Stimulated activated naive CD8-positive, alpha-beta T cell treated with anti-CD3 and anti-CD28 coated beads, Interleukin-15, Interleukin-2, amounts not matched to agents 100 ng/mL and 50 ng/mL, for 24 hours (primary cell): ENCODE data around the gene FCRLA.

Experiments
- H3K27ac Mint-ChIP-seq: one replicate; pipeline ENCODE4 v1.8.0; 2021; ENCODE audit warnings: mild to moderate bottlenecking, mixed read lengths
- H3K27me3 Mint-ChIP-seq: one replicate; pipeline ENCODE4 v1.8.0; 2021; ENCODE audit warnings: mixed read lengths
- H3K36me3 Mint-ChIP-seq: one replicate; pipeline ENCODE4 v1.8.0; 2021; ENCODE audit warnings: low read depth, mixed read lengths
- H3K4me1 Mint-ChIP-seq: one replicate; pipeline ENCODE4 v1.8.0; 2021; ENCODE audit warnings: low read depth, mixed read lengths
- H3K4me3 Mint-ChIP-seq: one replicate; pipeline ENCODE4 v1.8.0; 2021; ENCODE audit warnings: mild to moderate bottlenecking, mixed read lengths
- H3K9me3 Mint-ChIP-seq: one replicate; pipeline ENCODE4 v1.8.0; 2021; ENCODE audit warnings: mixed read lengths

Gene FCRLA

DNA sequence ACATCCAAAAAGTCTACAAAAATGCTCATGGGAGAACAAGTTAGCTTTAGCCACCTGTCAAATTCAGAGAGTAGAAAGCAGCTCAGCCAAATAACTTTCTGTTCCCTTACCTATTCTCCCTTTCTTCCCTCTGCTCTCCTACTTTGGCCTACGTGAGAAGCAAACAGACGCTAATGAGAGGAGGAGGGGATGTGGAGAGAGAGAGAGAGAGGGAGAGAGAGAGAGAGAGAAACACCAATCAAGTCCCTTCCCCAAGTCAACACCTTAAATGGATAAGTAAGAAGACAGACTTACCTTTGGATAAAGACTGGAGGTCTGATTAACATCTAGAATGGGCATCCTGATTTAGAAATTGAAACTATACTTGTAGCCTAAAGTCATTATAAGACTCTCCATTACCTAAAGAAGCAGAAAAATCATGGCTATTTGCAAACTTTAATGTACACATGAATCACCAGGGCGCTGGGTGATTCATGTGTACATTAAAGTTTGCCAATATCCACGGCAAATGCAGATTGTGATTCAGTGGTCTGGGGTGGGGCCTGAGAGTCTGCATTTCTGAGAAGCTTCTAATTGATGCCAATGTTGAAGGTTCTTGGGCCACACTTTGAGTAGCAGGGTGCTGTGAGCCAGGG, 29.4 kb downstream of the FCRLA start:
- Mint-ChIP-seq H3K4me1 (peaks cover 57% of the 10 kb centered on the region), H3K9me3 (no peaks in the 10 kb centered on the region), H3K27ac (peak overlapping the region; percentile 69), H3K36me3 (no peaks in the 10 kb centered on the region), H3K27me3 (peaks cover 6% of the 10 kb centered on the region), H3K4me3 (no peak overlapping the region)

DNA sequence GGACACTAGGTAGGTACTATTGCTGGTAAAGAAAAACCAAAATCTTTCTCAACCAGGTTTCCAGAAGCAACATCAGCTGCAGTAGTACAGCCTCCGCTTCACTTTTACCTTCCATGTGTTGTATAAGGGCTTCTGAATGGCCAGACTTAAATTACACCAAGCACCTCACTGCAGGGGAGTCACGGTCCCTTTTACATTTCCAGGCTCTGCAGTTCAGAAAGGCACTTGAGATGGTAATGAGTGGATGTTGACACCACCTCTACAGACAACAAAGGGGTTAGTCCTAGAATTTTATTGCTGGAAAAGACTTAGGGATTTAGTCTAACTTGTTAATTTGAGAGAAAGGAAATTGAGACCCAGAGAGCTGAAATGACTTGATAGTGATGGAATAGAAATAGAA, 30.6 kb downstream of the FCRLA start:
- H3K36me3 Mint-ChIP-seq, result no peaks in the 10 kb centered on the region
- H3K27me3 Mint-ChIP-seq, result peaks cover 1% of the 10 kb centered on the region
- H3K27ac Mint-ChIP-seq, result no peak overlapping the region
- no peaks in the 10 kb centered on the region for H3K9me3 Mint-ChIP-seq
- H3K4me3 Mint-ChIP-seq, result no peak overlapping the region
- H3K4me1 Mint-ChIP-seq, result peaks cover 54% of the 10 kb centered on the region

DNA sequence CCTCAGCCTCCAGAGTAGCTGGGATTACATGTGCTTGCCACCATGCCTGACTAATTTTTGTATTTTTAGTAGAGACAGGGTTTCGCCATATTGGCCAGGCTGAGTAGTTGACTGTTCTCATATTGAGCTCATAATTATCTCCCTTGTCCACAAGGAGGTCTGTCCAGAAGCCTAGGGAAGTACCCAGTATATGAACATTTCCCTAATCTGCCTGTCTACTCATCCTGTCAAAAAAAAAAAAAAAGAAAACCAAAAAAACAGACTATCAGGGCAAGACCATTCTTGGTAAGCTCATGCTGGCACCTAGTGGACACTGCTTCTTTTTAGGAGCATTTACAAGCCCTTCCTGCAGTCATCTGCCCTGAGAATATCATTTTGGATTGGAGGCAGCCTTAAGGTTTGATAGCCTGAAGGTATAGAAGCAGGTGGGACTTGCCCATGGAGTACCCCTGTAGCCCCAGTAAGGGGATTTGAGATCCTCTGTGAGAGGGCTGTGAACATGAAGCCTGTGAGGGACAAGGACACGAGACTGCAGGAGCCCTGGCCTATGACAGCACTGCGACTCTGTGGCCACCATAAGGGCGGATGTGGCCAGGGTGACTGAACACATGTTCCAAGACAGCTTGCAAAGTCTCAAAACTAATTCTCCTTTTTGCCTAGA, 31.7 kb downstream of the FCRLA start:
- Mint-ChIP-seq H3K27ac (peak overlapping the region; percentile 77), H3K4me3 (no peak overlapping the region), H3K9me3 (no peaks in the 10 kb centered on the region), H3K27me3 (no peaks in the 10 kb centered on the region), H3K4me1 (peaks cover 64% of the 10 kb centered on the region), H3K36me3 (no peaks in the 10 kb centered on the region)

DNA sequence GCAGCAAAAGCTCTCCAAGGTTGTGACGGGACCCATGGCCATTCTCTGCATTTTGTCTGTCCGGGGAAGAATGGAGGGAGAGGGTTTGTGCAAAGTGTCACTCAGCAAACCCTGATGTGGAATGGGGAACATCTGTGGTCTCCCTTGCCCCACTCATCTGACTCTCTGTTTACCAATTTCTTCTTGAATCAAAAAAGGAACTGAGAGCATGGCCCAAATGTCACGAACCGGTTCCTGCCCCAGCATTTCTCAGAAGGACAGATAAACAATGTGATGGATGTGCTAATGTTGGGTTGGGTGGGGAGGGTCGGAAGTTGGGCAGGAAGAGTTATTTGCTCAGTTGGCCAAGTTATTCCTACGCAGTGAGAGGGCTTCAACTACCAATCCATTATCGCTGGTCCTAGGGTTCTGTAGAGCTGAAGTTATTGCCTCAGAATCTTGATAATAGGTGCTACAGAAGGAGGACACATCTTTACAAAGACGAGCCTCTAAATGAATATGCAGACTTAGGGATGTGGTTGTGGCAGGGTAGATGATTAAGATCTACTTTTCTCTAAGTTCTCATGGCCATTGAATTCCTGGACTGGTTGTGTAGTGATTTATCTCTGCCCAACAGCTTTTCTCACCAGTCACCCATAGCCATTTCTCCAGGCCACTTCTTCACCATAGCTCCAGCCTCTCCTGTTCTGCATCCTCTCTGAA, 33.0 kb downstream of the FCRLA start:
- peaks cover 76% of the 10 kb centered on the region for H3K4me1 Mint-ChIP-seq
- H3K27me3 Mint-ChIP-seq, result no peaks in the 10 kb centered on the region
- H3K4me3 Mint-ChIP-seq, result no peak overlapping the region
- no peaks in the 10 kb centered on the region for H3K36me3 Mint-ChIP-seq
- H3K9me3 Mint-ChIP-seq, result no peaks in the 10 kb centered on the region
- H3K27ac Mint-ChIP-seq, result peak overlapping the region; percentile 77

DNA sequence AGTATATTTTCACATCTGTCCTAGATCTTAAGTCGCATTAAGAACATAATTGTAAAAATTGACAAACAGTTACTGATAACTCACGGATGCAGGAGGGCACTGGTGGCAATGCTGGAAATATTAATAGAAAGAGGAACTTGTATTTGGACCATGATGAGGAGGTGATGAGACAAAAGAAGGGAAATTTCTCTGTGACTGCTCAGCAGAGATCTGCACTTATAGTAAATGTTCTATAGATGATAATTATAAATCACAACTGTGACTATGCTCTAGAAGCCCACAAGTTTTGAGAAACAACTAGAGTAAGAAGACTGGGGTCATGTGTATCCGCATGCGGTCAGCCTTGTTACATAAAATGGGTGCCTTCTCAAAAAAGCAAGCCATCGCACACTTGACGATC, 33.9 kb downstream of the FCRLA start:
- Mint-ChIP-seq H3K9me3 (no peaks in the 10 kb centered on the region), H3K27me3 (peaks cover 5% of the 10 kb centered on the region), H3K27ac (no peak overlapping the region), H3K4me3 (no peak overlapping the region), H3K36me3 (no peaks in the 10 kb centered on the region), H3K4me1 (peaks cover 76% of the 10 kb centered on the region)

DNA sequence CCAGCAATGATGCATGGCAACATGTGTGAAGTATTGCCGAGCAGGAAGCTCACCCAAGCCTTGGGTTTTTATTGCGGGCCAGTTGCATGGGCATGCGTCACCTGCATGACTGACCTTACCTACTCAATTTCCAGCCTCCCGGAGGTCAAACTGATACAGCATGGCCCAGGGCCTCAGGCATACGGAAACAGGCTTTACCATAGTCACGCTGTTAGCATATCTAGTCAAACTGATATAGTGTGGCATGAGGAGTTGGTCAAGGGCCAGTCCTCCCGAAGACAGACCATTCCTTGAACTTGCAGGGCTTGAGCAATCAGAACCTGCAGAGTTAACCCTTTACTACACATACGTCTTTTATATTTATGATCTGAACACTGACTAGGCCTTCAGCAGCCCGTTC, 36.2 kb downstream of the FCRLA start:
- Mint-ChIP-seq H3K4me3 (no peak overlapping the region), H3K9me3 (no peaks in the 10 kb centered on the region), H3K4me1 (peaks cover 68% of the 10 kb centered on the region), H3K36me3 (no peaks in the 10 kb centered on the region), H3K27ac (no peak overlapping the region), H3K27me3 (peaks cover 9% of the 10 kb centered on the region)

DNA sequence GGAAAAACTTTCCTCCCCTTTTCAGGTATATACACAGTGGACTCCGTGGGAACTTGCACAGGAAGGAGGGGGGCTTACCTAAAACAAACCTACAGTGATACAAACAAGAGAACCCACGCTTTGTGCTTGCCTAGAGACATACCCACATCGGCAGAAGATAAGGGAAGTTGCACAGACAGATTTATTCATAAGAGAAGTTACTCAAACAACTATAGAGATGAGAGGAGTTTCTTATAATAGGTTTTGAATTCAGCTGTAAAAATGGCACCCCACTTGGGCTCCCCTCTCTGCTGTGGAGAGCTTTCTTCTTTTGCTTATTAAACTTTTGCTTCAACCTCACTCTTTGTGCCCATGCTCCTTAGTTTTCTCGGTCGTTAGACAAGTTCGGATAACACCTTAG, 40.8 kb downstream of the FCRLA start:
- Mint-ChIP-seq H3K4me3 (no peak overlapping the region), H3K4me1 (peaks cover 66% of the 10 kb centered on the region)

DNA sequence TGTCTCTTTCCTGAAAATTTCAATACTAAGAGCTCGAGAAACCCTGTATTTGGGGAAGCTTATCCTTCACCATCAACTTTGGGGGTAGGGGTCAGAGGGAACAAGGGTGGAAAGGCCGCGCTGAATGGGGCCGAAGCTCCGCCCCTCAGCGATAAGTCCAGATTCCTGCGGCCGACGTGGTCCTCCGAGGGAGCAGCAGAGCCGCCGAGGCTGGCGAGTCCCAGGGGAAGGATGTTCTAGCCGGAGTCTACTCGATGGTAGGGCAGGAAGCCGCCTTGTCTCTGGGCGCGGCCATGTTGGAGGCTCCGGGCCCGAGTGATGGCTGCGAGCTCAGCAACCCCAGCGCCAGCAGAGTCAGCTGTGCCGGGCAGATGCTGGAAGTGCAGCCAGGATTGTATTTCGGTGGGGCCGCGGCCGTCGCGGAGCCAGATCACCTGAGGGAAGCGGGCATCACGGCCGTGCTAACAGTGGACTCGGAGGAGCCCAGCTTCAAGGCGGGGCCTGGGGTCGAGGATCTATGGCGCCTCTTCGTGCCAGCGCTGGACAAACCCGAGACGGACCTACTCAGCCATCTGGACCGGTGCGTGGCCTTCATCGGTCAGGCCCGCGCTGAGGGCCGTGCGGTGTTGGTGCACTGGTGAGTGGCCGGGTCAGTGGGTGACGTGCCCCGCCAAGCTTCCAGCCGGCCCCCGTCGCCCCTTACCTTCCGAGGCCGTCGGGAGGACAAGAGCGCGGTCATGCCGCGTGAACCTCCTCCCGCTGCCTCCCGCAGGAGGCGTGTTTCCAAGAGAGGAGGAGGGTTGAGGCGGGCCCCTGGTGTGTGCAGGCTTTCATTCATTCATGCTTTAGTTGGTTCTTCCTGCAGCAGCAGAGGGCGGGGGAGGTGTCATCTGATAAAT, 42.7 kb downstream of the FCRLA start, which contains the start of gene DUSP12:
Gene DUSP12 (plus strand): TSS at position 278 of the 899 bp plus-strand sequence. CDS start 16 bp downstream, at position 294.
- peak within 1 kb of the TSS; percentile 99 for H3K27ac Mint-ChIP-seq
- H3K9me3 Mint-ChIP-seq, result peaks cover 3% of the 10 kb centered on the region
- peaks cover 9% of the 10 kb centered on the region for H3K27me3 Mint-ChIP-seq
- peaks cover 32% of the 10 kb centered on the region for H3K36me3 Mint-ChIP-seq
- peak within 1 kb of the TSS; percentile 100 for H3K4me3 Mint-ChIP-seq
- H3K4me1 Mint-ChIP-seq, result peaks cover 53% of the 10 kb centered on the region

More for the DNA sequence above, 40.8 kb downstream of the FCRLA start:
- H3K27ac Mint-ChIP-seq, result no peak overlapping the region
- H3K27me3 Mint-ChIP-seq, result peaks cover 9% of the 10 kb centered on the region
- no peaks in the 10 kb centered on the region for H3K9me3 Mint-ChIP-seq
- peaks cover 14% of the 10 kb centered on the region for H3K36me3 Mint-ChIP-seq

DNA sequence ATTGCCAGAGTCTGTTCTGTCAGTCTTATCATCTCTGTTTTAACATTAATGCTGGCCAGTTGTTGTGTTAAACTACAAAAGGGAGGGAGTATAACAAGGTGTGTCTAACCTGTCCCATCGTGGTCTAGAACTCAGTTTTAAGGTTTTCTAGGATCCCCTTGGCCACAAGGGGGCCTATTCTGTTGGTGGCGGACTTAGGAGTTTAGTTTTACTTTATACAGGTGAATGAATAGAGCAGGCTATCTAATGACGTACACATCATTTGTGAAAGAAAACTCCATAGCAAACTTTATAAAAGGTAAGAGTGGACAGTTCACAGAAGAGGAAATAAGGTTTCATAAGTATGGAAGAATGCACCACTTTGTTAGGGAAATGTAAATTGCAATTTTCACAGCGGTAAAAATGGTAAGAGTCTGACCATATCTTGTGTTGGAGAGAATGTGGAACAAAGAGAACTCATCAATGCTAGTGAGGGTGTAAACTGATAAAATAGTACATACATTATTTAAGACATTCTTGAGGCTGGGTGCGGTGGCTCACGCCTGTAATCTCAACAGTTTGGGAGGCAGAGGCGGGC, 56.6 kb downstream of the FCRLA start:
- Mint-ChIP-seq H3K9me3 (no peaks in the 10 kb centered on the region), H3K36me3 (peaks cover 11% of the 10 kb centered on the region), H3K4me3 (peak overlapping the region; percentile 70), H3K27me3 (no peaks in the 10 kb centered on the region), H3K27ac (no peak overlapping the region), H3K4me1 (peaks cover 49% of the 10 kb centered on the region)
